ENCODE measurements around the gene IFFO2. TPM values are rescaled to one million over a fixed set of nuclear protein-coding genes. Genes with fewer than 3 reads are reported as not detected.

Gene IFFO2
- total and polyA plus RNA-seq, 2 of the 13 experiments (the other 11 are each of a cell fraction or from before 2014, with no cell fraction given): 7.3 to 16.7 TPM

DNA sequence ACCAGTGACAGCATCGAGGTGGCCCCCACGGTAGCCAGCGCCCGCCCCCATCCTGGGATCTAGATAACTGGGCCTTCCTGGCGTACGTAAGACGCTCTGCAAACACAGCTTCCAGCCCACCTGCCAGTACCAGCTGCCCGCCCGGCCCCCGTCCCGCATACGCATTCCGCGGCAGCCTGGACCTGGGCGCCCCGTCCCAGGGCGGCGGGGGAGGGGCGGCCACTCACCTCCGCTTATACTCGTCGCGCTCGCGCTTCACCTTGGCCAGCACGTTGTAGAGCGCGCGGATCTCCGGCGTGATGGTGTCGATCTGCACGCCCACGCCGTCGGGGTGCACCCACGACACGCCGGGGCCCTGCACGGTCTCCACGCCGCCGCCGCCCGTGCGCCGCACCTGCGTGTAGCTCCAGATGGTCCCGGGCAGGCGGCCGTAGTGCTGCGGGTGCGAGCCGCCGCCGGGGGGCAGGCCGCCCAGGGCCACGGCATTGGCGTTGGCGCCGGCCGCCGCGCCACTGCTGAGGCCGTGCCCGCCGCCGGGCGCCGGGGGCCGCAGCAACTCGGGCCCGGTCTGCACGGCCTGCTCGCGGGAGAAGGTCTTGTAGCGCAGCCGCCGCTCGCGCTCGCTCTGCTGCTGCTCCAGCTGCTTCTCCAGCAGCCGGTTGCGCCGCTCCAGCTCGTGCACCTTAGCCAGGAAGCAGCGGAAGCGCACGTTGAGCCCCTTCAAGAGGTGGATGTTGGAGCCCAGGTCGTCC is 859 bp downstream of the IFFO2 start (continued):
- TF ChIP-seq, protein P1, sequence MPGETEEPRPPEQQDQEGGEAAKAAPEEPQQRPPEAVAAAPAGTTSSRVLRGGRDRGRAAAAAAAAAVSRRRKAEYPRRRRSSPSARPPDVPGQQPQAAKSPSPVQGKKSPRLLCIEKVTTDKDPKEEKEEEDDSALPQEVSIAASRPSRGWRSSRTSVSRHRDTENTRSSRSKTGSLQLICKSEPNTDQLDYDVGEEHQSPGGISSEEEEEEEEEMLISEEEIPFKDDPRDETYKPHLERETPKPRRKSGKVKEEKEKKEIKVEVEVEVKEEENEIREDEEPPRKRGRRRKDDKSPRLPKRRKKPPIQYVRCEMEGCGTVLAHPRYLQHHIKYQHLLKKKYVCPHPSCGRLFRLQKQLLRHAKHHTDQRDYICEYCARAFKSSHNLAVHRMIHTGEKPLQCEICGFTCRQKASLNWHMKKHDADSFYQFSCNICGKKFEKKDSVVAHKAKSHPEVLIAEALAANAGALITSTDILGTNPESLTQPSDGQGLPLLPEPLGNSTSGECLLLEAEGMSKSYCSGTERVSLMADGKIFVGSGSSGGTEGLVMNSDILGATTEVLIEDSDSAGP (CRISPR knock-in tag; IDR thresholded peaks at IDR 0.05; ENCODE audit: borderline replicate concordance): peak; percentile 81
- TF ChIP-seq, protein P2, sequence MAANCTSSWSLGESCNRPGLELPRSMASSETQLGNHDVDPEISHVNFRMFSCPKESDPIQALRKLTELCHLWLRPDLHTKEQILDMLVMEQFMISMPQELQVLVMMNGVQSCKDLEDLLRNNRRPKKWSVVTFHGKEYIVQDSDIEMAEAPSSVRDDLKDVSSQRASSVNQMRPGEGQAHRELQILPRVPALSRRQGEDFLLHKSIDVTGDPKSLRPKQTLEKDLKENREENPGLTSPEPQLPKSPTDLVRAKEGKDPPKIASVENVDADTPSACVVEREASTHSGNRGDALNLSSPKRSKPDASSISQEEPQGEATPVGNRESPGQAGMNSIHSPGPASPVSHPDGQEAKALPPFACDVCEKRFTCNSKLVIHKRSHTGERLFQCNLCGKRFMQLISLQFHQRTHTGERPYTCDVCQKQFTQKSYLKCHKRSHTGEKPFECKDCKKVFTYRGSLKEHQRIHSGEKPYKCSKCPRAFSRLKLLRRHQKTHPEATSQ (CRISPR knock-in tag; IDR thresholded peaks at IDR 0.05; ENCODE audit: borderline replicate concordance): no peak
- TF ChIP-seq, protein P3, sequence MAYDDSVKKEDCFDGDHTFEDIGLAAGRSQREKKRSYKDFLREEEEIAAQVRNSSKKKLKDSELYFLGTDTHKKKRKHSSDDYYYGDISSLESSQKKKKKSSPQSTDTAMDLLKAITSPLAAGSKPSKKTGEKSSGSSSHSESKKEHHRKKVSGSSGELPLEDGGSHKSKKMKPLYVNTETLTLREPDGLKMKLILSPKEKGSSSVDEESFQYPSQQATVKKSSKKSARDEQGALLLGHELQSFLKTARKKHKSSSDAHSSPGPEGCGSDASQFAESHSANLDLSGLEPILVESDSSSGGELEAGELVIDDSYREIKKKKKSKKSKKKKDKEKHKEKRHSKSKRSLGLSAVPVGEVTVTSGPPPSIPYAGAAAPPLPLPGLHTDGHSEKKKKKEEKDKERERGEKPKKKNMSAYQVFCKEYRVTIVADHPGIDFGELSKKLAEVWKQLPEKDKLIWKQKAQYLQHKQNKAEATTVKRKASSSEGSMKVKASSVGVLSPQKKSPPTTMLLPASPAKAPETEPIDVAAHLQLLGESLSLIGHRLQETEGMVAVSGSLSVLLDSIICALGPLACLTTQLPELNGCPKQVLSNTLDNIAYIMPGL (CRISPR knock-in tag; IDR thresholded peaks at IDR 0.05; ENCODE audit: borderline replicate concordance in 1 of 2, low read depth in 1 of 2): peak; percentile 29 to 80; a peak in 2 of 4 replicates
- TF ChIP-seq ZIK1 (CRISPR knock-in tag; IDR thresholded peaks at IDR 0.05; ENCODE audit: borderline replicate concordance, low read depth) (0 out of 2 replicates have a peak, but pooled peaks have one; percentile 43), MTF1 (CRISPR knock-in tag; IDR thresholded peaks at IDR 0.05) (no peak), ASH2L (IDR thresholded peaks at IDR 0.05; ENCODE audit: insufficient read length, low read depth, low read length) (no peak), KLF12 (CRISPR knock-in tag; IDR thresholded peaks at IDR 0.05; ENCODE audit: borderline replicate concordance) (no peak), ZNF335 (CRISPR knock-in tag; IDR thresholded peaks at IDR 0.05) (no peak), PTBP1 (IDR thresholded peaks at IDR 0.05; ENCODE audit: low read depth, low read length, poor library complexity, severe bottlenecking) (no peak), ZNF652 (CRISPR knock-in tag; IDR thresholded peaks at IDR 0.05; ENCODE audit: borderline replicate concordance, low read depth) (no peak)
- TF ChIP-seq, protein P4, sequence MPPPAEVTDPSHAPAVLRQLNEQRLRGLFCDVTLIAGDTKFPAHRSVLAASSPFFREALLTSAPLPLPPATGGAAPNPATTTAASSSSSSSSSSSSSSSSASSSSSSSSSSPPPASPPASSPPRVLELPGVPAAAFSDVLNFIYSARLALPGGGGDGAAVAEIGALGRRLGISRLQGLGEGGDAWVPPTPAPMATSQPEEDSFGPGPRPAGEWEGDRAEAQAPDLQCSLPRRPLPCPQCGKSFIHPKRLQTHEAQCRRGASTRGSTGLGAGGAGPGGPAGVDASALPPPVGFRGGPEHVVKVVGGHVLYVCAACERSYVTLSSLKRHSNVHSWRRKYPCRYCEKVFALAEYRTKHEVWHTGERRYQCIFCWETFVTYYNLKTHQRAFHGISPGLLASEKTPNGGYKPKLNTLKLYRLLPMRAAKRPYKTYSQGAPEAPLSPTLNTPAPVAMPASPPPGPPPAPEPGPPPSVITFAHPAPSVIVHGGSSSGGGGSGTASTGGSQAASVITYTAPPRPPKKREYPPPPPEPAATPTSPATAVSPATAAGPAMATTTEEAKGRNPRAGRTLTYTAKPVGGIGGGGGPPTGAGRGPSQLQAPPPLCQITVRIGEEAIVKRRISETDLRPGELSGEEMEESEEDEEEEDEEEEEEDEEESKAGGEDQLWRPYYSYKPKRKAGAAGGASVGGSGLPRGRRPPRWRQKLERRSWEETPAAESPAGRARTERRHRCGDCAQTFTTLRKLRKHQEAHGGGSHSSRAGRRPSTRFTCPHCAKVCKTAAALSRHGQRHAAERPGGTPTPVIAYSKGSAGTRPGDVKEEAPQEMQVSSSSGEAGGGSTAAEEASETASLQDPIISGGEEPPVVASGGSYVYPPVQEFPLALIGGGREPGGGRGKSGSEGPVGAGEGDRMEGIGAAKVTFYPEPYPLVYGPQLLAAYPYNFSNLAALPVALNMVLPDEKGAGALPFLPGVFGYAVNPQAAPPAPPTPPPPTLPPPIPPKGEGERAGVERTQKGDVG (CRISPR knock-in tag; IDR thresholded peaks at IDR 0.05; ENCODE audit: borderline replicate concordance): no peak
- TF ChIP-seq, protein P5, sequence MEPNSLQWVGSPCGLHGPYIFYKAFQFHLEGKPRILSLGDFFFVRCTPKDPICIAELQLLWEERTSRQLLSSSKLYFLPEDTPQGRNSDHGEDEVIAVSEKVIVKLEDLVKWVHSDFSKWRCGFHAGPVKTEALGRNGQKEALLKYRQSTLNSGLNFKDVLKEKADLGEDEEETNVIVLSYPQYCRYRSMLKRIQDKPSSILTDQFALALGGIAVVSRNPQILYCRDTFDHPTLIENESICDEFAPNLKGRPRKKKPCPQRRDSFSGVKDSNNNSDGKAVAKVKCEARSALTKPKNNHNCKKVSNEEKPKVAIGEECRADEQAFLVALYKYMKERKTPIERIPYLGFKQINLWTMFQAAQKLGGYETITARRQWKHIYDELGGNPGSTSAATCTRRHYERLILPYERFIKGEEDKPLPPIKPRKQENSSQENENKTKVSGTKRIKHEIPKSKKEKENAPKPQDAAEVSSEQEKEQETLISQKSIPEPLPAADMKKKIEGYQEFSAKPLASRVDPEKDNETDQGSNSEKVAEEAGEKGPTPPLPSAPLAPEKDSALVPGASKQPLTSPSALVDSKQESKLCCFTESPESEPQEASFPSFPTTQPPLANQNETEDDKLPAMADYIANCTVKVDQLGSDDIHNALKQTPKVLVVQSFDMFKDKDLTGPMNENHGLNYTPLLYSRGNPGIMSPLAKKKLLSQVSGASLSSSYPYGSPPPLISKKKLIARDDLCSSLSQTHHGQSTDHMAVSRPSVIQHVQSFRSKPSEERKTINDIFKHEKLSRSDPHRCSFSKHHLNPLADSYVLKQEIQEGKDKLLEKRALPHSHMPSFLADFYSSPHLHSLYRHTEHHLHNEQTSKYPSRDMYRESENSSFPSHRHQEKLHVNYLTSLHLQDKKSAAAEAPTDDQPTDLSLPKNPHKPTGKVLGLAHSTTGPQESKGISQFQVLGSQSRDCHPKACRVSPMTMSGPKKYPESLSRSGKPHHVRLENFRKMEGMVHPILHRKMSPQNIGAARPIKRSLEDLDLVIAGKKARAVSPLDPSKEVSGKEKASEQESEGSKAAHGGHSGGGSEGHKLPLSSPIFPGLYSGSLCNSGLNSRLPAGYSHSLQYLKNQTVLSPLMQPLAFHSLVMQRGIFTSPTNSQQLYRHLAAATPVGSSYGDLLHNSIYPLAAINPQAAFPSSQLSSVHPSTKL (CRISPR knock-in tag; IDR thresholded peaks at IDR 0.05): peak; percentile 27; the same call in 1 of the 2 replicates
- TF ChIP-seq, protein P6, sequence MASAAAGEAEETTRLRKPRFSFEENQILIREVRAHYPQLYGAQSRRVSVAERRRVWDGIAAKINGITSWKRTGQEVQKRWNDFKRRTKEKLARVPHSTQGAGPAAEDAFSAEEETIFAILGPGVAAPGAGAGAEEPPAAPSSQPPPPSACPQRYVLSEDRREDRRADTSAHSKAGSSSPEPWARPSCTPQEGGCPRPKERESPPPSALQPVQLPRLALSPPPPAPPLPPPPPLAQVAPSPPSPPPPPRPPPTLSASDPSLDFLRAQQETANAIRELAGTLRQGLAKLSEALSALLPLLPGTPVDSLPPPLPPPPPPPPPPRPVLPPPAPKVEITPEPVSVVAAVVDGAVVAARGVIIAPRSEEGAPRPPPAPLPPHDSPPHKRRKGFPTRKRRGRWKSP (CRISPR knock-in tag; IDR thresholded peaks at IDR 0.05): no peak
